Chondrocyte (in vitro differentiated cells): Measurements from ENCODE around the gene KIAA1328. TPM values are rescaled to one million over a fixed set of nuclear protein-coding genes. Genes with fewer than 3 reads are reported as not detected.

Source experiments
- DNase-seq: peaks from one replicate; pipeline ENCODE4 v3.0.0; 2021; ENCODE audit warnings: mixed read lengths, low spot score
- H3K27ac Mint-ChIP-seq: one replicate; pipeline ENCODE4 v1.8.0; 2021; ENCODE audit warnings: mild to moderate bottlenecking, moderate library complexity, mixed read lengths; ENCODE audit not compliant: unreplicated experiment
- H3K27me3 Mint-ChIP-seq: 2 replicates; pipeline ENCODE4 v1.8.0; 2021; ENCODE audit warnings: low read depth, mixed read lengths
- H3K36me3 Mint-ChIP-seq: 2 replicates; pipeline ENCODE4 v1.8.0; 2021; ENCODE audit warnings: low read depth, mixed read lengths
- H3K4me1 Mint-ChIP-seq: 2 replicates; pipeline ENCODE4 v1.8.0; 2021; ENCODE audit warnings: low read depth, mild to moderate bottlenecking, mixed read lengths
- H3K4me3 Mint-ChIP-seq: one replicate; pipeline ENCODE4 v1.8.0; 2021; ENCODE audit warnings: mild to moderate bottlenecking, moderate library complexity, mixed read lengths; ENCODE audit not compliant: unreplicated experiment
- H3K9me3 Mint-ChIP-seq: 2 replicates; pipeline ENCODE4 v1.8.0; 2021; ENCODE audit warnings: low read depth, mixed read lengths
- CTCF ChIP-seq: fragments of 200-600 bp; sonication (generic); IDR thresholded peaks from 2 replicates; pipeline ENCODE4 v1.5.0; 2021; ENCODE audit warnings: antibody characterized with exemption, mild to moderate bottlenecking, moderate library complexity
- long read RNA-seq: library from polyadenylated mRNA; stranded (forward); transcript quantifications from one replicate; pipeline ENCODE4 v2.0.0, GENCODE V29; 2021
- total RNA-seq: library from RNA; stranded (reverse); gene quantifications from 3 replicates; pipeline ENCODE4 v1.2.1, GENCODE V29; 2021

Gene KIAA1328
- 6.3 to 10.4 TPM (median 6.3 TPM) in 3 replicates for total RNA-seq
- long read RNA-seq, full-length matches to known transcripts = 7 of 8 reads
- long read RNA-seq, partial matches to known transcripts = 0 of 8 reads
- long read RNA-seq, other reads (novel, unspliced or antisense) = 1 of 8 reads

GRCh38 chr18:36828630-36829361 is at the start of gene KIAA1328, which contains the start of gene TPGS2:
KIAA1328 (plus strand) TSS chr18:36829127; CDS start chr18:36829139, 12 bp downstream.
TPGS2 (minus strand) TSS chr18:36829002; CDS start chr18:36828767, 235 bp downstream.
- peak; percentile 95 for DNase-seq
- no peaks in the 10 kb centered on the region for H3K27me3 Mint-ChIP-seq
- TF ChIP-seq CTCF = peak; percentile 80
- H3K36me3 Mint-ChIP-seq = peaks cover 2% of the 10 kb centered on the region
- peak within 1 kb of the TSS; percentile 96 for H3K27ac Mint-ChIP-seq
- peak within 1 kb of the TSS; percentile 98 for H3K4me3 Mint-ChIP-seq
- peaks cover 32% of the 10 kb centered on the region for H3K4me1 Mint-ChIP-seq
- H3K9me3 Mint-ChIP-seq = no peaks in the 10 kb centered on the region

- no peaks in the 10 kb centered on the region for H3K9me3 Mint-ChIP-seq
- no peak overlapping the region for H3K4me3 Mint-ChIP-seq
- H3K4me1 Mint-ChIP-seq = peaks cover 2% of the 10 kb centered on the region
- peaks cover 3% of the 10 kb centered on the region for H3K36me3 Mint-ChIP-seq
- DNase-seq = no peak
- TF ChIP-seq CTCF = no peak
- H3K27ac Mint-ChIP-seq = no peak overlapping the region
- no peaks in the 10 kb centered on the region for H3K27me3 Mint-ChIP-seq
Measured at GRCh38 chr18:36780748-36781147, 48.2 kb upstream of the KIAA1328 start.

GRCh38 chr18:36782710-36783109 is 46.2 kb upstream of the KIAA1328 start:
- peaks cover 3% of the 10 kb centered on the region for H3K36me3 Mint-ChIP-seq
- no peaks in the 10 kb centered on the region for H3K27me3 Mint-ChIP-seq
- no peak for TF ChIP-seq CTCF
- no peak for DNase-seq
- peaks cover 21% of the 10 kb centered on the region for H3K4me1 Mint-ChIP-seq
- no peaks in the 10 kb centered on the region for H3K9me3 Mint-ChIP-seq
- H3K27ac Mint-ChIP-seq = no peak overlapping the region
- no peak overlapping the region for H3K4me3 Mint-ChIP-seq

- H3K27me3 Mint-ChIP-seq = no peaks in the 10 kb centered on the region
- no peak for TF ChIP-seq CTCF
- H3K4me1 Mint-ChIP-seq = peaks cover 21% of the 10 kb centered on the region
- no peaks in the 10 kb centered on the region for H3K9me3 Mint-ChIP-seq
- H3K4me3 Mint-ChIP-seq = no peak overlapping the region
- peaks cover 3% of the 10 kb centered on the region for H3K36me3 Mint-ChIP-seq
- H3K27ac Mint-ChIP-seq = no peak overlapping the region
- no peak for DNase-seq
Measured at GRCh38 chr18:36783792-36784191, 45.1 kb upstream of the KIAA1328 start.

GRCh38 chr18:36786686-36787085 is 42.2 kb upstream of the KIAA1328 start:
- DNase-seq = no peak
- Mint-ChIP-seq H3K36me3 (peaks cover 11% of the 10 kb centered on the region), H3K27ac (peak overlapping the region; percentile 91), H3K27me3 (no peaks in the 10 kb centered on the region), H3K9me3 (no peaks in the 10 kb centered on the region), H3K4me3 (no peak overlapping the region), H3K4me1 (peaks cover 21% of the 10 kb centered on the region)
- no peak for TF ChIP-seq CTCF
